LNCAP (cell line): ENCODE data around the gene SLC12A8.

Experiments
- TF ChIP-seq, protein P1 (sequence below): fragments of 450-650 bp; IDR thresholded peaks from 2 replicates; pipeline ENCODE4 v1.5.1; 2017; ENCODE audit warnings: mild to moderate bottlenecking

Gene SLC12A8

DNA sequence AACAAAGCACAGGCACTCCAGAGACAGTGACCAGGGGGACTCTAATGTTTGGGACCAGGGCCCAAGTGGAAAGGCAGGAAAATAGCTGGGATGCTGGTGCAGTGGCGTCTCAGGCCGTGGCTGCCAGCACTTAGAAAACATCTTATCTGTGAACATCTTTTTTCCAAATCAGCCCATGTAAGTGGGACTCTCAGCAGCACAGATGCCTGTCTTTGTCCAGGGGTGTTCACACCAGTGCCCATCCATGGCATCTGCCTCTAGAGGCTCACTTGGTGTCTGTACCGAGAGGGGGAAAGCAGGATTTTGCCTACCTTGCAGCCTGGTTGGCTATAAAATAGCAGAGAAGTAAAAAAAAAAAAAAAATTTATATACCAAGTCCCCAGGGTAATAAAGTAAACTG lies 26.7 kb downstream of the SLC12A8 start:
- TF ChIP-seq, protein P1, sequence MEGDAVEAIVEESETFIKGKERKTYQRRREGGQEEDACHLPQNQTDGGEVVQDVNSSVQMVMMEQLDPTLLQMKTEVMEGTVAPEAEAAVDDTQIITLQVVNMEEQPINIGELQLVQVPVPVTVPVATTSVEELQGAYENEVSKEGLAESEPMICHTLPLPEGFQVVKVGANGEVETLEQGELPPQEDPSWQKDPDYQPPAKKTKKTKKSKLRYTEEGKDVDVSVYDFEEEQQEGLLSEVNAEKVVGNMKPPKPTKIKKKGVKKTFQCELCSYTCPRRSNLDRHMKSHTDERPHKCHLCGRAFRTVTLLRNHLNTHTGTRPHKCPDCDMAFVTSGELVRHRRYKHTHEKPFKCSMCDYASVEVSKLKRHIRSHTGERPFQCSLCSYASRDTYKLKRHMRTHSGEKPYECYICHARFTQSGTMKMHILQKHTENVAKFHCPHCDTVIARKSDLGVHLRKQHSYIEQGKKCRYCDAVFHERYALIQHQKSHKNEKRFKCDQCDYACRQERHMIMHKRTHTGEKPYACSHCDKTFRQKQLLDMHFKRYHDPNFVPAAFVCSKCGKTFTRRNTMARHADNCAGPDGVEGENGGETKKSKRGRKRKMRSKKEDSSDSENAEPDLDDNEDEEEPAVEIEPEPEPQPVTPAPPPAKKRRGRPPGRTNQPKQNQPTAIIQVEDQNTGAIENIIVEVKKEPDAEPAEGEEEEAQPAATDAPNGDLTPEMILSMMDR: no peak

DNA sequence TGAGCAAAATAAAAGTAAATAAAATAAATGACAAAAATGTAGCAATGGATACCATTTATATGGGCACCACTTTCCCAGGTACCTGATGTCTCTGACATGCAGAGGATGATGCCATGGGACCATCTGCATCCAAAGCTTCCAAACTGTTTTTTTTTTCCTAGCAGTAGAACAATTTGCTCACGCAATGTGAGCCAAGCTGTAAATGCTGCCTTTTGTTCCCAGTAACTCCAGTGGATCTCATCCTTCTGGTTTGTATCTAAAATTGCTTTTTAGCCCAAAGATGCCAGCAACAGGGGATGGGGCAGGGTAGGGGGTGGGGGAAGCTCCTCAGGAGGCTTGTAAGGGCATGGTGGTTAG lies 32.7 kb downstream of the SLC12A8 start:
- TF ChIP-seq, protein P1: no peak

DNA sequence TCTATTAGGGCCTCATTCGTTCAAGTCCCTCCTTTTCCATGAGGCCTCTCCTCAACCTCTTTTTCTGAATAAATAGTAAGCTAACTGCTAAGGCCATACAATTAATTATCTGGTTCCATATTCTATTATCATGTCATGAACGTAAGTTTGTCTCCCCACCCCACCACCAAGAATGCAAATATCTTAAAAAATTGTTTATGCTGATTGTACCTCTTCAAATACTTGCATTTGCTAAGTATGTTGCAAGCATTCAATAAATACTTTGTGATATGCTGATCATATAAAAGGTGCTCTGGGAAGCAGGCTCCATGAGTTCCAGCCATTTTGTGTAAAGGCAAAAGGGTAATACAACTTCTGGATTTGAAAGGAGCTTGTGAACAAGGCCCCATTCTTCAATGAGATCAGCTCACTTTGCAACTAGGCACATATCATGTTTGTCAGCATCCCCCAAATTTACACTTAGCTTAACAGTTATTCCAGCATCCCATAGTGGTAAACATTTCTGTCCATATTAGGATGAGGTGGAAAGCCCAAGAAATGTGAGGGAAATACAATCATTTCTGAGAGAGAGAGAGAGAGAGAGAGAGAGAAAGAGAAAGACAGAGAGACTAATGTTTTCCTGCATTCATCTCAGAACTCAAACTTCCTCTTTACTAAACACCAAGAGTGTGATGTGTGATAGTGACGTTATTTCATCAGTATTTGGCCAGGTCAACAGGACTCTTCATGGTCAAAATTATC lies 33.2 kb downstream of the SLC12A8 start:
- TF ChIP-seq, protein P1: no peak

DNA sequence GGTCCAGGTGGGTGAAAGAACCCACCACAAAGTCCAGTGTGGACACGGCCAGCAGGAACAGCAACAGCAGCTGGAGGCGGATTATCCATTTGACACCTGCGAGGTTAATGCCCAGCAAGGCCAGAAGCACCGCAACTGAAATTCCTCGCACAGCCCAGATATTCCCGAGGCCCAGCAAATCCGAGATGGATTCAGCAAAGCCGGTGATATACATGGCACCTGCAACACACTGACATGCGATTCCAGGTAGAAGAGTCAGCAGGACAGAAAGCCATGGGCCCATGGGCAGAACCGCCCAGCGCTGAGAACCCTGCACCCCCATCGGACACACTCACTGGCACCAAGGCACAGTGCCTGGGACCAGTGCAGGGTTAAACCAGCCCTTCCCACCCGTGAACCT lies 34.8 kb downstream of the SLC12A8 start:
- TF ChIP-seq, protein P1: no peak

DNA sequence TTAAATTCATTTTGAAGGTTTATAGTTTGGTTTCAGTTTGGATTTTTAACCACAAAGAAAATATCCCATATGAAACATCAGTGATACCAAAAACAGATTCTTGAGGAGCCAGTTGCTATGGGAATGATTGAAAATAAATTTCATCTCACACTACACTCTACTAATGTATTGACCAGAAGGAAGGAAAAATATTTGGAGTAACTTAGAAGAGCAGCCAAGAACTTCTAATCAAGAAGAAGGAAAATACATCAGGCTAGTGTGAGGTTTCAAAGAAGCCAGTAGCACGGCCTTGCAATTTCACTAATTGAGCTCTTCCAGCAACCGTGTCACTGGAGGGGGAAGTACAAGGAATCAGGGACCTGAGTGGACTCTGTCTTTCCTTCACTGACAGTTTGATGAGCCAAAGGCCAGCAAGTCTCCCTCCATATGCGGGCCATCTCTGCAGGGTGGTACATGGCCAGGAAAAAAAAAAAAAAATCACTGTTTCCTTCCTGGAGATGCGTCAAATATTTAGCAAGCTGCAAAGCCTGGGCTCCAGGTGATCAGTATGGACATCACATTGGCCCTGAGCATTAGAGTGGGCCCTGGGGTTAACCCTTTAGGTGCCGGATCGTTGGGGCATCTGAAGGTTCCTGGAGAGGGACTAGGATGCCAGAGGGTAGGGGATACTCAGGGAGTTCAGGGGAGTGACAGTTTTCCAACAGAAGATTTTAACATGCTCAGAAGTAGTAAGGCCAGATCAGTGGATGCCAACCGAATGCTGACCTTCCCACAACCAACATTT lies 37.1 kb downstream of the SLC12A8 start:
- TF ChIP-seq, protein P1: no peak

DNA sequence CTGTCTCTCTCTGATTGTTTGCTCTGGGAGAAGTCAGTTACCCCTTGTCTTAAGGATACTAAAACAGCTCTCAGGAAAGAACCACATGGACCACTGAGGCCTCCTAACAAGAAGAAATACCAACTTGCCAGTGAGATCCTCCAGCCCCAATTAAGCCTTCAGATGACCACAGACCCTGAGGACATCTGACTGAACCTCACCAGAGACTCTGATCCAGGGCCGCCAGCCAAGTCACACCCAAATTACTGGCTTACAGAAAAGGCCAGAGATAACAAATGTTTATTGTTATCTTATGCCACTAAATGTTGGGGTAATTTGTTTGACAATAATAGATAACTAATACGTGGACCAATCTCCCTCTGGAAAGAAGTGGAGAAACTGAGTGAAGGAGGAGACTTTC lies 40.2 kb downstream of the SLC12A8 start:
- TF ChIP-seq, protein P1: no peak

DNA sequence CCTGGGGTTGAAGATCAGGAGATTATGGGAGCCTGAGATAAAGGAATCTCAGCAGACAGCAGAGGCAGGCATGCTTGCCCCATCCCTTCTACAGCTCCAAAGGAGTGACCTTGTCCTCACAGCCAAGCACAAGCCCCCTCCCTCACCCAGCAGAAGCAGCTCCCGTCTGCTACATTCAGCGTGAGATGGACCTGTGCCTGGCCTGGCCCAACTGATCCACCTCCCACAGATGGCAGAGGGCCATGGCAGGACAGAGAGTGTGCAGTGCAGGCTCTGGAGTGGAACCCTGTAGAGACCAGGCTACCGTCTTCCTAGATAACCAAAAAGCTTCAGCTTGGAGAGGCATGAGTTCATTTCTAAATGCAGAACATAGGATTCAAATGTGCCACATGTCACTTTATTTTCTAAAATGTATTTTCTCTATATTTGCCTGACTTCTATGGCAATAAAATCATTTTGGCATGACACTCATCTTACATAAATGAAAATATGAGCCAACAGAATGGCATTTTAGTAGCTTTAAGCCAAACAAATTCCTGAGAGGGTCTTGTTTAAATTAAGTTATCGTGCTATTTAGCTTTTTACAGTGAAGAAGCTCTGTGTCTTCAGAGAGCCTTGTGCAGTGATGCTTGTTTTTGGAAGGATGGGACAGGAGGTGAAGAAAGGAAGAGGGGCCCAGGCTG lies 43.7 kb downstream of the SLC12A8 start:
- TF ChIP-seq, protein P1: no peak
